Tibial nerve (tissue), 4 donors: Measurements from ENCODE around the gene PHF23.

Experiments used
- EP300 ChIP-seq, 2 donors: sonication (generic); formaldehyde crosslinking; IDR thresholded peaks; one replicate each; pipeline ENCODE4 v1.6.1; 2017; ENCODE audit warnings: antibody characterized with exemption in 2 of 2, mild to moderate bottlenecking in 1 of 2
- TF ChIP-seq, protein P1 (sequence below), 5 experiments: fragments of 200-600 bp in 3 of 5; fragments of 450-650 bp in 2 of 5; sonication (generic) in 3 of 5; IDR thresholded peaks; one replicate each; pipeline ENCODE4 v1.5.1; 2016 to 2019; ENCODE audit warnings: antibody characterized with exemption in 5 of 5, mild to moderate bottlenecking in 3 of 5, moderate library complexity in 2 of 5

GRCh38 chr17:7204336-7204735 lies 34.9 kb downstream of the PHF23 start:
- TF ChIP-seq, protein P1, sequence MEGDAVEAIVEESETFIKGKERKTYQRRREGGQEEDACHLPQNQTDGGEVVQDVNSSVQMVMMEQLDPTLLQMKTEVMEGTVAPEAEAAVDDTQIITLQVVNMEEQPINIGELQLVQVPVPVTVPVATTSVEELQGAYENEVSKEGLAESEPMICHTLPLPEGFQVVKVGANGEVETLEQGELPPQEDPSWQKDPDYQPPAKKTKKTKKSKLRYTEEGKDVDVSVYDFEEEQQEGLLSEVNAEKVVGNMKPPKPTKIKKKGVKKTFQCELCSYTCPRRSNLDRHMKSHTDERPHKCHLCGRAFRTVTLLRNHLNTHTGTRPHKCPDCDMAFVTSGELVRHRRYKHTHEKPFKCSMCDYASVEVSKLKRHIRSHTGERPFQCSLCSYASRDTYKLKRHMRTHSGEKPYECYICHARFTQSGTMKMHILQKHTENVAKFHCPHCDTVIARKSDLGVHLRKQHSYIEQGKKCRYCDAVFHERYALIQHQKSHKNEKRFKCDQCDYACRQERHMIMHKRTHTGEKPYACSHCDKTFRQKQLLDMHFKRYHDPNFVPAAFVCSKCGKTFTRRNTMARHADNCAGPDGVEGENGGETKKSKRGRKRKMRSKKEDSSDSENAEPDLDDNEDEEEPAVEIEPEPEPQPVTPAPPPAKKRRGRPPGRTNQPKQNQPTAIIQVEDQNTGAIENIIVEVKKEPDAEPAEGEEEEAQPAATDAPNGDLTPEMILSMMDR (IDR thresholded peaks at IDR 0.05) = no peak
- no peak for TF ChIP-seq EP300 (IDR thresholded peaks at IDR 0.05)
